ENCODE results near the gene PPP5C. TPM values are rescaled to one million over a fixed set of nuclear protein-coding genes. Genes with fewer than 3 reads are reported as not detected.

Gene PPP5C
- total and polyA plus RNA-seq, 9 of the 15 experiments (the other 6 are each of a cell fraction or from before 2014, with no cell fraction given), result 1.9 to 166 (median 108) TPM

DNA sequence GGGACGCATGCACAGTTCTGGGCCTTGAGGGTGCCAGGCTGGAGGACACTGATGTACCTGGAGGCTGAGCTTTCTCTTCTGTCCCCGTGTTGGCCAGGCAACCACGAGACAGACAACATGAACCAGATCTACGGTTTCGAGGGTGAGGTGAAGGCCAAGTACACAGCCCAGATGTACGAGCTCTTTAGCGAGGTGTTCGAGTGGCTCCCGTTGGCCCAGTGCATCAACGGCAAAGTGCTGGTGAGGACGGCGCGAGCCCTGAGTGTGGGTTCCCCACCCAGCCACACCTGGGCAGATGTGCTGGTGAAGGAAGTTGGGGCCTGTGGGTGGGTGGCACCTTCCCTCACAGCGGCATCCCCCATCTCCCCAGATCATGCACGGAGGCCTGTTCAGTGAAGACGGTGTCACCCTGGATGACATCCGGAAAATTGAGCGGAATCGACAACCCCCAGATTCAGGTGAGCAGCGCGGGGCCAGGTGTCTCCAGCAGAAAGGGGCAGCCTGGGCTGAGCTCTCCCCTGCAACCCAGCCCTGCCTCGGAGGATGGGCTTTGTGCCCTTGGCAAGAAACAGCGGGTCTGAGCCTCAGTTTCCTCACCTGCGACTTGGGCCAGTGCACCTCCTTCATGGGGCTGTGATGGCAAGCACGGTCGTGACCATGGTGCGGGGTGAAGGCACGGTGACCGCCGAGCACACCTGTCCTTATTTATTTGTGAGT lies 40.3 kb downstream of the PPP5C start:
- Histone ChIP-seq H3K9me1 (ENCODE audit: control insufficient read depth, insufficient read depth, low read length) (no peaks in the 10 kb centered on the region), H3K27ac (ENCODE audit: extremely low read depth, low read depth, low read length) (no peak overlapping the region), H3K27me3 (ENCODE audit: control insufficient read depth in 2 of 2, insufficient read depth in 2 of 2, low read length in 2 of 2) (no peaks in the 10 kb centered on the region), H3K79me2 (ENCODE audit: control insufficient read depth, insufficient read depth, low read length) (no peaks in the 10 kb centered on the region), H3K9me3 (replicated peaks; ENCODE audit: control insufficient read depth, insufficient read depth, low read depth, low read length) (no peaks in the 10 kb centered on the region), H3K36me3 (ENCODE audit: control insufficient read depth, insufficient read depth, low read length) (peaks cover 84% of the 10 kb centered on the region), H3K4me1 (replicated peaks in 1 of 2; ENCODE audit: control insufficient read depth in 2 of 2, insufficient read depth in 2 of 2, low read length in 2 of 2) (peaks cover 0 to 19% of the 10 kb centered on the region in 2 experiments; a peak in 2 of 5 replicates), H2AFZ (ENCODE audit: low read depth, low read length) (no peak overlapping the region), H3K9ac (ENCODE audit: insufficient read depth in 1 of 2, low read depth in 2 of 2, low read length in 2 of 2) (no peak overlapping the region), H3K4me3 (no peak overlapping the region), H4K20me1 (replicated peaks; ENCODE audit: control insufficient read depth, insufficient read depth, low read length) (no peaks in the 10 kb centered on the region; the same call in 1 of the 2 replicates), H3K4me2 (ENCODE audit: insufficient read depth, low read length) (no peak overlapping the region)
- WGBS (ENCODE audit: insufficient coverage, low coverage, missing lambda C conversion rate), result 97% methylated on average over 24 of the region's 30 CpGs
- BruUV-seq (replicated peaks), result no TSS peak
- TF ChIP-seq PRMT5 (CRISPR knock-in tag; IDR thresholded peaks at IDR 0.05) (no peak), POLR2G (IDR thresholded peaks at IDR 0.05; ENCODE audit: low read depth, low read length) (peak; percentile 44)
- intact Hi-C loops (cut with micrococcal nuclease), result no loop called here
- POLR2A ChIA-PET, result interaction anchor here (1.8 kb wide), 1 partner anchor 9 kb away, joined by 5 read pairs; no protein-coding TSS in a partner anchor
- CTCF ChIA-PET (ENCODE audit: low intra/inter-chr PET ratio), result interaction anchor here (0.7 kb wide), 1 partner anchor 8 kb away, joined by 3 read pairs; no protein-coding TSS in a partner anchor
- FAIRE-seq (no peak), DNase-seq (ENCODE audit: extremely low read depth in 1 of 4, low spot score in 3 of 4) (no peak), ATAC-seq (no peak)
- in situ Hi-C loops (cut with MboI), result no loop called here

DNA sequence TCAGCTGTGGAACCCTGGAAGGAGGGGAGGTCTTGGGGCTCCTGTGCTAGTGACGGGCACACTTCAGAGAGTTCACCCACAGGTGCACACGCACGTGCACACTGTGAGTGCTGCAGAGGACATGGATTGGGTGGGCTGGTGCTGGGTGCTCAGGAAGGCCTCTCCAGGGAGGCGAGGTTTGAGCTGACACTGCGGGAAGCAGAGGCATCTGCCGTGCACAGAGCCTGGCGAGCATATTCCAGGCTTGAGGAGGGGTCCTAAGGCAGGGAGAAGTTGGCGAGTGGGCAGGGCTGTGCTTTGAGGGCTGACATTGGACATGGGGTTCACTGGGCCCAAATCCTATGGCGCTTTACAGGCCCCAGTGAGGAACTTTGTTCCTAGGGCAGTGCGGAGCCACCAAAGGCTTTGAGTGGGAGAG lies 40.8 kb downstream of the PPP5C start:
- no peak overlapping the region for H3K27ac ChIP-seq (ENCODE audit: extremely low read depth, low read depth, low read length)
- ChIA-PET POLR2A (interaction anchor here (1.8 kb wide), 1 partner anchor 10 kb away, joined by 5 read pairs; no protein-coding TSS in a partner anchor), CTCF (ENCODE audit: low intra/inter-chr PET ratio) (no interaction called here)
- peaks cover 0 to 21% of the 10 kb centered on the region in 2 experiments; a peak in 2 of 5 replicates for H3K4me1 ChIP-seq (replicated peaks in 1 of 2; ENCODE audit: control insufficient read depth in 2 of 2, insufficient read depth in 2 of 2, low read length in 2 of 2)
- no TSS peak for BruUV-seq (replicated peaks)
- no peak for DNase-seq (ENCODE audit: extremely low read depth in 1 of 4, low spot score in 3 of 4)
- no peaks in the 10 kb centered on the region for H3K27me3 ChIP-seq (ENCODE audit: control insufficient read depth in 2 of 2, insufficient read depth in 2 of 2, low read length in 2 of 2)
- no peaks in the 10 kb centered on the region for H3K9me1 ChIP-seq (ENCODE audit: control insufficient read depth, insufficient read depth, low read length)
- no peak overlapping the region for H3K4me3 ChIP-seq
- no peak for ATAC-seq
- intact Hi-C loops (cut with micrococcal nuclease) (no loop called here), in situ Hi-C loops (cut with MboI) (no loop called here)
- no peak overlapping the region for H3K9ac ChIP-seq (ENCODE audit: insufficient read depth in 1 of 2, low read depth in 2 of 2, low read length in 2 of 2)
- H2AFZ ChIP-seq (ENCODE audit: low read depth, low read length), result no peak overlapping the region
- H3K9me3 ChIP-seq (replicated peaks; ENCODE audit: control insufficient read depth, insufficient read depth, low read depth, low read length), result no peaks in the 10 kb centered on the region
- no peak for FAIRE-seq
- H3K4me2 ChIP-seq (ENCODE audit: insufficient read depth, low read length), result no peak overlapping the region
- no peaks in the 10 kb centered on the region; the same call in 1 of the 2 replicates for H4K20me1 ChIP-seq (replicated peaks; ENCODE audit: control insufficient read depth, insufficient read depth, low read length)
- H3K79me2 ChIP-seq (ENCODE audit: control insufficient read depth, insufficient read depth, low read length), result no peaks in the 10 kb centered on the region
- peaks cover 81% of the 10 kb centered on the region for H3K36me3 ChIP-seq (ENCODE audit: control insufficient read depth, insufficient read depth, low read length)
- 97% methylated on average over 9 of the region's 10 CpGs for WGBS (ENCODE audit: insufficient coverage, low coverage, missing lambda C conversion rate)
- TF ChIP-seq TEAD1 (CRISPR knock-in tag; IDR thresholded peaks at IDR 0.05), result no peak
- no peak for TF ChIP-seq KDM4B (IDR thresholded peaks at IDR 0.05; ENCODE audit: borderline replicate concordance in 2 of 2, low read depth in 1 of 2)
- no peak for TF ChIP-seq MAFK (IDR thresholded peaks at IDR 0.05; ENCODE audit: low read length)
- no peak for TF ChIP-seq HCFC1 (IDR thresholded peaks at IDR 0.05; ENCODE audit: low read depth, low read length)
- no peak for TF ChIP-seq BRCA1 (IDR thresholded peaks at IDR 0.05)
- no peak for TF ChIP-seq BRCA1 (CRISPR knock-in tag; IDR thresholded peaks at IDR 0.05)
- no peak for TF ChIP-seq HDAC3 (IDR thresholded peaks at IDR 0.05; ENCODE audit: borderline replicate concordance, partially characterized antibody)
- no peak for TF ChIP-seq CBFA2T2 (conservative IDR thresholded peaks at IDR 0.05)
- no peak for TF ChIP-seq MCM7 (IDR thresholded peaks at IDR 0.05)
- no peak for TF ChIP-seq KDM1A (IDR thresholded peaks at IDR 0.05)
- TF ChIP-seq, protein P1, sequence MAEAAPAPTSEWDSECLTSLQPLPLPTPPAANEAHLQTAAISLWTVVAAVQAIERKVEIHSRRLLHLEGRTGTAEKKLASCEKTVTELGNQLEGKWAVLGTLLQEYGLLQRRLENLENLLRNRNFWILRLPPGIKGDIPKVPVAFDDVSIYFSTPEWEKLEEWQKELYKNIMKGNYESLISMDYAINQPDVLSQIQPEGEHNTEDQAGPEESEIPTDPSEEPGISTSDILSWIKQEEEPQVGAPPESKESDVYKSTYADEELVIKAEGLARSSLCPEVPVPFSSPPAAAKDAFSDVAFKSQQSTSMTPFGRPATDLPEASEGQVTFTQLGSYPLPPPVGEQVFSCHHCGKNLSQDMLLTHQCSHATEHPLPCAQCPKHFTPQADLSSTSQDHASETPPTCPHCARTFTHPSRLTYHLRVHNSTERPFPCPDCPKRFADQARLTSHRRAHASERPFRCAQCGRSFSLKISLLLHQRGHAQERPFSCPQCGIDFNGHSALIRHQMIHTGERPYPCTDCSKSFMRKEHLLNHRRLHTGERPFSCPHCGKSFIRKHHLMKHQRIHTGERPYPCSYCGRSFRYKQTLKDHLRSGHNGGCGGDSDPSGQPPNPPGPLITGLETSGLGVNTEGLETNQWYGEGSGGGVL (CRISPR knock-in tag; IDR thresholded peaks at IDR 0.05), result no peak
- TF ChIP-seq CBX5 (IDR thresholded peaks at IDR 0.05; ENCODE audit: borderline replicate concordance, low read depth), result no peak
